H1 (cell line): ENCODE measurements around the gene CELA1. TPM values are rescaled to one million over a fixed set of nuclear protein-coding genes. Genes with fewer than 3 reads are reported as not detected.

ENCODE experiments used
- CTCF ChIA-PET: fragments of 300-600 bp; sonication (Branson Sonifier 250); formaldehyde crosslinking; loops from one replicate; lab custom pipeline; 2021; ENCODE audit not compliant: partially characterized antibody; lab: Charles Lee
- POLR2A ChIA-PET: fragments of 300-600 bp; sonication (Branson Sonifier 250); formaldehyde crosslinking; loops from one replicate; lab custom pipeline; 2021; ENCODE audit warnings: inconsistent platforms; ENCODE audit not compliant: partially characterized antibody; lab: Charles Lee
- DNase-seq, 2 experiments: peaks; one replicate each; pipeline versions ENCODE4 v3.0.0 to v3.0.0-alpha.2; 2010 to 2022; ENCODE audit warnings: low spot score in 2 of 2, low read depth in 1 of 2, mixed read lengths in 1 of 2
- FAIRE-seq: peaks from 2 replicates; lab custom pipeline; 2011; peaks lifted over from hg19 to GRCh38; lab: Jason Lieb, UNC
- H2AFZ ChIP-seq: 2 replicates; pipeline ENCODE4 v1.8.1; 2012; ENCODE audit warnings: low read length, inconsistent platforms
- H2AK5ac ChIP-seq: 2 replicates; pipeline ENCODE4 v1.6.1; 2013; ENCODE audit warnings: low read depth, low read length
- H2BK120ac ChIP-seq: replicated peaks from 2 replicates; pipeline ENCODE3; 2013; ENCODE audit warnings: low read depth, low read length, inconsistent platforms
- H2BK12ac ChIP-seq: 2 replicates; pipeline ENCODE4 v1.6.1; 2013; ENCODE audit warnings: low read depth, low read length
- H2BK15ac ChIP-seq: 2 replicates; pipeline ENCODE4 v1.6.1; 2013; ENCODE audit warnings: low read length
- H2BK20ac ChIP-seq: 2 replicates; pipeline ENCODE4 v1.6.1; 2013; ENCODE audit warnings: low read length
- H2BK5ac ChIP-seq: 2 replicates; pipeline ENCODE4 v1.6.1; 2013; ENCODE audit warnings: low read depth, low read length
- H3K14ac ChIP-seq: 2 replicates; pipeline ENCODE4 v1.6.1; 2013; ENCODE audit warnings: inconsistent platforms; ENCODE audit not compliant: insufficient read length
- H3K18ac ChIP-seq: 2 replicates; pipeline ENCODE4 v1.6.1; 2013; ENCODE audit warnings: low read length; ENCODE audit errors: extremely low read depth
- H3K23ac ChIP-seq: 2 replicates; pipeline ENCODE4 v1.6.1; 2013; ENCODE audit warnings: inconsistent platforms; ENCODE audit not compliant: insufficient read length
- H3K23me2 ChIP-seq: 2 replicates; pipeline ENCODE4 v1.6.1; 2013; ENCODE audit warnings: low read depth, low read length
- H3K27ac ChIP-seq: 2 replicates; pipeline ENCODE4 v1.6.1; 2011; ENCODE audit warnings: low read depth, low read length, inconsistent platforms
- H3K27me3 ChIP-seq, 4 experiments: replicated peaks in 1 of 4; 1 replicate in 1 of 4; 2 replicates in 3 of 4; pipeline versions ENCODE4 v1.6.1 to v1.8.1; 2011 to 2013; ENCODE audit warnings: low read length in 3 of 4, mild to moderate bottlenecking in 3 of 4, inconsistent platforms in 2 of 4, mixed read lengths in 2 of 4, moderate library complexity in 1 of 4; ENCODE audit not compliant: control insufficient read depth in 3 of 4, insufficient read depth in 3 of 4; ENCODE audit errors: extremely low read depth in 1 of 4
- H3K36me3 ChIP-seq, 4 experiments: 2 replicates each; pipeline versions ENCODE4 v1.6.1 to v1.8.1; 2011 to 2013; ENCODE audit warnings: mild to moderate bottlenecking in 4 of 4, low read length in 3 of 4, moderate library complexity in 2 of 4, control low read depth in 1 of 4, inconsistent platforms in 1 of 4; ENCODE audit not compliant: insufficient read depth in 4 of 4, control insufficient read depth in 2 of 4
- H3K4ac ChIP-seq: replicated peaks from 2 replicates; pipeline ENCODE3; 2013; ENCODE audit warnings: low read length, low read depth, mixed read lengths, inconsistent platforms; ENCODE audit not compliant: insufficient read length
- H3K4me1 ChIP-seq, 4 experiments: replicated peaks in 1 of 4; 1 replicate in 1 of 4; 2 replicates in 3 of 4; pipeline versions ENCODE4 v1.6.1 to v1.8.1; 2011 to 2013; ENCODE audit warnings: low read length in 3 of 4, inconsistent platforms in 2 of 4, mixed read lengths in 1 of 4; ENCODE audit not compliant: insufficient read depth in 4 of 4, control insufficient read depth in 3 of 4
- H3K4me2 ChIP-seq, 2 experiments: 2 replicates each; pipeline versions ENCODE4 v1.6.1 to v1.8.1; 2011 to 2013; ENCODE audit warnings: low read depth in 2 of 2, low read length in 2 of 2, control low read depth in 1 of 2, inconsistent platforms in 1 of 2, mild to moderate bottlenecking in 1 of 2; ENCODE audit not compliant: insufficient read depth in 1 of 2
- H3K4me3 ChIP-seq, 4 experiments: fragments of 200-600, 300-600 bp in 1 of 4; sonication (generic), shearing (Covaris generic), sonication (Bioruptor Twin) in 1 of 4; 2 replicates each; pipeline versions ENCODE4 v1.5.1 to v1.8.1; 2011 to 2016; ENCODE audit warnings: low read length in 4 of 4, low read depth in 3 of 4, control low read depth in 2 of 4, inconsistent platforms in 2 of 4, mild to moderate bottlenecking in 2 of 4, mixed read lengths in 1 of 4, moderate library complexity in 1 of 4; ENCODE audit not compliant: insufficient read depth in 2 of 4; ENCODE audit errors: extremely low read depth in 1 of 4
- H3K56ac ChIP-seq: replicated peaks from 2 replicates; pipeline ENCODE3; 2013; ENCODE audit warnings: low read depth, mild to moderate bottlenecking, mixed read lengths, low read length, inconsistent platforms; ENCODE audit not compliant: insufficient read length
- H3K79me1 ChIP-seq: 2 replicates; pipeline ENCODE4 v1.6.1; 2013; ENCODE audit warnings: low read depth, low read length, control low read depth
- H3K79me2 ChIP-seq, 2 experiments: 2 replicates each; pipeline versions ENCODE4 v1.6.1 to v1.8.1; 2012 to 2013; ENCODE audit warnings: low read length in 2 of 2, mild to moderate bottlenecking in 2 of 2, inconsistent platforms in 1 of 2; ENCODE audit not compliant: insufficient read depth in 2 of 2, control insufficient read depth in 1 of 2
- H3K9ac ChIP-seq, 4 experiments: replicated peaks in 1 of 4; 1 replicate in 1 of 4; 2 replicates in 3 of 4; pipeline versions ENCODE4 v1.6.1 to v1.8.1; 2011 to 2013; ENCODE audit warnings: low read depth in 3 of 4, low read length in 3 of 4, control low read depth in 2 of 4, mild to moderate bottlenecking in 2 of 4, moderate library complexity in 2 of 4, inconsistent platforms in 1 of 4; ENCODE audit errors: extremely low read depth in 1 of 4
- H3K9me3 ChIP-seq, 2 experiments: 2 replicates each; pipeline versions ENCODE4 v1.6.1 to v1.8.1; 2012 to 2013; ENCODE audit warnings: mild to moderate bottlenecking in 2 of 2, moderate library complexity in 2 of 2, control low read depth in 1 of 2, inconsistent platforms in 1 of 2, low read depth in 1 of 2, low read length in 1 of 2, mixed read lengths in 1 of 2; ENCODE audit not compliant: insufficient read depth in 2 of 2
- H4K20me1 ChIP-seq, 2 experiments: replicated peaks in 1 of 2; 2 replicates each; pipeline versions ENCODE3 to v1.8.1; 2011 to 2013; ENCODE audit warnings: inconsistent platforms in 2 of 2, low read length in 2 of 2, mild to moderate bottlenecking in 1 of 2; ENCODE audit not compliant: insufficient read depth in 2 of 2, control insufficient read depth in 1 of 2
- H4K5ac ChIP-seq: 2 replicates; pipeline ENCODE4 v1.6.1; 2013; ENCODE audit warnings: low read length, low read depth, mixed read lengths, inconsistent platforms; ENCODE audit not compliant: insufficient read length
- H4K8ac ChIP-seq: 2 replicates; pipeline ENCODE4 v1.8.0; 2013; ENCODE audit warnings: mild to moderate bottlenecking, moderate library complexity, low read length, inconsistent platforms; ENCODE audit not compliant: insufficient read depth; ENCODE audit errors: extremely low read depth
- H4K91ac ChIP-seq: replicated peaks from 2 replicates; pipeline ENCODE3; 2013; ENCODE audit warnings: low read length, mixed read lengths, inconsistent platforms; ENCODE audit not compliant: insufficient read length
- JUND ChIP-seq: IDR thresholded peaks from 2 replicates; pipeline ENCODE4 v1.6.1; 2011; ENCODE audit warnings: mild to moderate bottlenecking, improper control_type of control experiment, low read length
- NRF1 ChIP-seq: IDR thresholded peaks from 2 replicates; pipeline ENCODE4 v1.6.1; 2011; ENCODE audit warnings: mild to moderate bottlenecking, low read depth, low read length, improper control_type of control experiment
- WGBS, 2 experiments: shearing (Covaris generic) in 1 of 2; methylation state at CpG; one replicate each; pipeline versions ENCODE4 v1.1.6 to v1.1.7; 2013 to 2015; ENCODE audit warnings: low lambda C conversion rate in 2 of 2, mixed read lengths in 2 of 2, inconsistent platforms in 1 of 2, low coverage in 1 of 2, missing lambda C conversion rate in 1 of 2; ENCODE audit not compliant: insufficient replicate concordance in 2 of 2, insufficient coverage in 1 of 2, insufficient read length in 1 of 2; ENCODE audit errors: extremely low coverage in 1 of 2, missing lambda C conversion rate in 1 of 2; 5-methylcytosine and 5-hydroxymethylcytosine counted together
- polyA plus RNA-seq, 7 experiments: library from polyadenylated mRNA; depleted of rRNA in 3 of 7; stranded (reverse) in 5 of 7; unstranded in 2 of 7; fragments of >200 nt in 5 of 7; fragments of 200-250 nt in 2 of 7; gene quantifications; 1 replicate in 5 of 7; 2 replicates in 1 of 7; 4 replicates in 1 of 7; pipeline versions ENCODE4 v1.2.1 to v1.2.3, GENCODE V29; 2011 to 2013; ENCODE audit warnings: missing spikeins in 2 of 7, mixed read lengths in 2 of 7
- total RNA-seq: library from RNA; stranded (reverse); fragmentation: NEBNext Ultra II Directional; extraction: Animal tissue kit (Norgen Biotek cat#: 25700); gene quantifications from 2 replicates; pipeline ENCODE4 v1.2.1, GENCODE V29; 2021
- TF ChIP-seq, protein P1 (sequence below): IDR thresholded peaks from 2 replicates; pipeline ENCODE4 v1.6.1; 2012; ENCODE audit warnings: inconsistent platforms

Gene CELA1
- total and polyA plus RNA-seq, 2 of the 8 experiments (the other 6 are each of a cell fraction or from before 2014, with no cell fraction given) = 0.09 TPM; not detected in 1

- peak in 1 of 2 experiments; percentile 75 for DNase-seq
- Histone ChIP-seq H2AFZ (no peak overlapping the region), H4K20me1 (no peaks in the 10 kb centered on the region), H3K4me3 (no peak overlapping the region; a peak in 1 of 8 replicates), H3K79me2 (no peaks in the 10 kb centered on the region), H2BK20ac (no peak overlapping the region), H2BK15ac (no peak overlapping the region), H3K14ac (no peak overlapping the region), H3K4me1 (peaks cover 0 to 6% (median 3%) of the 10 kb centered on the region in 4 experiments; a peak in 2 of 7 replicates), H3K27ac (peak overlapping the region; percentile 5; the same call in 1 of the 2 replicates), H3K9ac (no peak overlapping the region; a peak in 1 of 7 replicates), H3K4me2 (peak overlapping the region in 1 of 2 experiments; percentile 16; a peak in 2 of 4 replicates), H3K4ac (no peak overlapping the region), H2AK5ac (no peak overlapping the region), H3K23me2 (no peaks in the 10 kb centered on the region; the same call in 1 of the 2 replicates), H4K5ac (no peak overlapping the region), H3K23ac (no peak overlapping the region), H2BK5ac (no peak overlapping the region), H2BK12ac (no peak overlapping the region), H3K18ac (no peak overlapping the region; the same call in 1 of the 2 replicates), H3K36me3 (peaks cover 0 to 4% (median 0%) of the 10 kb centered on the region in 4 experiments; a peak in 1 of 8 replicates), H2BK120ac (no peak overlapping the region), H3K9me3 (no peaks in the 10 kb centered on the region), H4K91ac (no peak overlapping the region), H4K8ac (no peak overlapping the region), H3K27me3 (no peaks in the 10 kb centered on the region), H3K79me1 (no peaks in the 10 kb centered on the region), H3K56ac (no peak overlapping the region)
- POLR2A ChIA-PET = interaction anchor here (0.8 to 1.8 kb wide), 9 partner anchors 10 to 21 kb away, joined by 3 to 9 read pairs (median 5); partner anchors contain the start of gene GALNT6
- TF ChIP-seq NRF1 = no peak
- TF ChIP-seq, protein P1, sequence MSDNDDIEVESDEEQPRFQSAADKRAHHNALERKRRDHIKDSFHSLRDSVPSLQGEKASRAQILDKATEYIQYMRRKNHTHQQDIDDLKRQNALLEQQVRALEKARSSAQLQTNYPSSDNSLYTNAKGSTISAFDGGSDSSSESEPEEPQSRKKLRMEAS = peak; percentile 38; the same call in 1 of the 2 replicates
- TF ChIP-seq JUND = peak; percentile 79
- WGBS, 2 experiments = 55% methylated on average over 8 of the region's 8 CpGs; no CpG with 5 or more reads in 1 of the 2 experiments
- CTCF ChIA-PET = interaction anchor here (0.6 to 2.2 kb wide), 9 partner anchors 9 to 652 kb away, joined by 3 to 6 read pairs (median 3); no protein-coding TSS in a partner anchor
- no peak for FAIRE-seq
These were observed 24.9 kb upstream of the CELA1 start for GRCh38 chr12:51371295-51371953.
